Ishikawa (cell line): ENCODE measurements around the gene INHBC.

Experiments used
- CEBPB ChIP-seq: IDR thresholded peaks from 2 replicates; pipeline ENCODE4 v1.6.1; 2012
- CREB1 ChIP-seq: IDR thresholded peaks from 2 replicates; pipeline ENCODE4 v1.6.1; 2012; ENCODE audit warnings: low read depth
- EGR1 ChIP-seq: IDR thresholded peaks from 2 replicates; pipeline ENCODE4 v1.6.1; 2012
- EP300 ChIP-seq: IDR thresholded peaks from 2 replicates; pipeline ENCODE4 v1.6.1; 2012; ENCODE audit warnings: borderline replicate concordance
- FOXM1 ChIP-seq: IDR thresholded peaks from 2 replicates; pipeline ENCODE4 v1.6.1; 2012; ENCODE audit warnings: low read depth, borderline replicate concordance
- NFIC ChIP-seq: IDR thresholded peaks from 2 replicates; pipeline ENCODE4 v1.6.1; 2012
- RAD21 ChIP-seq: IDR thresholded peaks from 2 replicates; pipeline ENCODE4 v1.6.1; 2012; ENCODE audit warnings: low read depth
- REST ChIP-seq: IDR thresholded peaks from 2 replicates; pipeline ENCODE4 v1.6.1; 2012; ENCODE audit warnings: low read depth, mild to moderate bottlenecking
- TAF1 ChIP-seq: IDR thresholded peaks from 2 replicates; pipeline ENCODE4 v1.6.1; 2012; ENCODE audit warnings: low read depth, mild to moderate bottlenecking
- TCF12 ChIP-seq: IDR thresholded peaks from 2 replicates; pipeline ENCODE4 v1.6.1; 2012; ENCODE audit warnings: low read depth
- TEAD4 ChIP-seq: IDR thresholded peaks from 2 replicates; pipeline ENCODE4 v1.6.1; 2012
- USF1 ChIP-seq: IDR thresholded peaks from 2 replicates; pipeline ENCODE4 v1.6.1; 2012
- YY1 ChIP-seq: IDR thresholded peaks from 2 replicates; pipeline ENCODE4 v1.6.1; 2012; ENCODE audit warnings: low read depth
- ZBTB7A ChIP-seq: IDR thresholded peaks from 2 replicates; pipeline ENCODE4 v1.6.1; 2012; ENCODE audit warnings: low read depth
- TF ChIP-seq, protein P1 (sequence below): IDR thresholded peaks from 2 replicates; pipeline ENCODE4 v1.6.1; 2012

INHBC gene

DNA sequence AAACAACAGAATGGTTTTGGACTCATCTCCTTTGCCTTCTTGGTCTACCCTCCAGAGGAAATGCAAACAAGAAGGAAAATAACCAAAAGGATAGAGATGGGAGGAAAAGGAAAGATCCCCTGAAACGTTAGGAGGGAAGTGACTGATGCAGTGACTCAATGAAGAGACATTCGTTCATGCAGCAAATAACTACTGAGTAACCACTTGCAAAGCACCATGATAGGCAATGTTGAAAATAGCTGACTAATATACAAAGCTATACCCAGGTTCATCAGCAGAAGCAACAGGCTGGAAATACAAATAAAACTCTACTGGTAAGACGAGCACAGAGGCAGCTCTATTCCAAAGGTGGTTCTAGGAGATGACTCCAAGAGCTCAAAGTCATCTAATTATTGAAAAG lies 45.6 kb upstream of the INHBC start:
- TF ChIP-seq EP300 (no peak), TEAD4 (no peak), TAF1 (no peak), TCF12 (no peak), CEBPB (no peak), RAD21 (no peak), EGR1 (no peak), USF1 (no peak), YY1 (no peak), CREB1 (no peak), NFIC (no peak), REST (no peak), FOXM1 (no peak)
- TF ChIP-seq, protein P1, sequence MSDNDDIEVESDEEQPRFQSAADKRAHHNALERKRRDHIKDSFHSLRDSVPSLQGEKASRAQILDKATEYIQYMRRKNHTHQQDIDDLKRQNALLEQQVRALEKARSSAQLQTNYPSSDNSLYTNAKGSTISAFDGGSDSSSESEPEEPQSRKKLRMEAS, result no peak

DNA sequence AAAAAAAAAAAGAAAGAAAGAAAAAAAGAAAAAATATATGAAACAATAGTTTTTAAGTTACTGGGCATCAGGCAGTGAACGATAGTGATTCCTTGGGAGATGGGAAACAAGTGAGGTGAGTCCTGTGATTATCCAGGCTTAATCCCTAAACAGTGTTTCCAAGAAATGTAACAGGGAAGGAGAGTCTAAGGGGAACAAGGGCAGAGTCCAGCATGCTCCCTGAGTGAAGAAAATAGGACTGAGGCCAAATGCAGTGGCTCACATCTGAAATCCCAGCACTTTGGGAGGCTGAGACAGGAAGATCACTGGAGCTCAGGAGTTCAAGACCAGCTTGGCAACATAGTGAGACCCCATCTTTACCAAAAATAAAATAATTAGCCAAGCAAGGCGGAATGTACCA lies 44.4 kb upstream of the INHBC start:
- no peak for TF ChIP-seq FOXM1

GRCh38 chr12:57395121-57395520 lies 39.5 kb upstream of the INHBC start:
- no peak for TF ChIP-seq REST
- no peak for TF ChIP-seq FOXM1
- no peak for TF ChIP-seq RAD21
- no peak for TF ChIP-seq TAF1
- TF ChIP-seq YY1, result no peak
- TF ChIP-seq, protein P1, result no peak
- no peak for TF ChIP-seq USF1

- TF ChIP-seq YY1 (no peak), USF1 (no peak)
Measured at GRCh38 chr12:57397441-57397840, 37.1 kb upstream of the INHBC start.

DNA sequence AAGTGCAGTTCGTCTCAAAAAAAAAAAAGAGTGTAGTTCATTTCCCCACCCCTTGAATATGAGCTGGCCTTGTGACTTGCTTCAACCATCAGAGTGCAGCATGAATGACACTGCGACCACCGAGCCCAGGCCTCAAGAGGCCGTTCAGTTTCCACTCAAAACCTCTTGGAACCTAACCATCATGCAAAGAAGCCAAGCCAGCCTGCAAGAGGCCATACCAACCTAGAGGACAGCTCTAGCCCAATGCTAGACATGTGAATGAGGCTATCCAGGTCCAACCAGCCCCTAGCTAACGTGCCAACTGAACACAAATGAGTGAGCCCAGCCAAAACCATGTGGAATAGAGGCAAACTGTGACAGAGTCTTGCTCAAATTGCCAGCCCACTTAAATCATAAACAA lies 33.4 kb upstream of the INHBC start:
- TF ChIP-seq USF1 (no peak), TAF1 (no peak), CEBPB (no peak), REST (no peak), ZBTB7A (no peak), EP300 (no peak), TCF12 (no peak), YY1 (no peak), CREB1 (no peak), TEAD4 (no peak)
- TF ChIP-seq, protein P1, result no peak
